Cardiac muscle cell (in vitro differentiated cells and primary cell): ENCODE data around the gene ZNF483. TPM values are rescaled to one million over a fixed set of nuclear protein-coding genes. Genes with fewer than 3 reads are reported as not detected.
"Not testable (repeated sequence)": the region's sequence is repeated elsewhere in the genome, so short reads cannot be mapped to it uniquely, and the experiment has no call there.

ENCODE experiments used
- DNase-seq, 2 donors: peaks; one replicate each; pipeline versions ENCODE4 v3.0.0 to v3.0.0-alpha.2; 2010 to 2017; ENCODE audit warnings: low read depth in 1 of 2, low spot score in 1 of 2
- H3K27ac ChIP-seq: fragments of 200-600 bp; sonication (generic); 2 replicates; pipeline ENCODE4 v1.5.1; 2016
- H3K27me3 ChIP-seq: fragments of 200-600 bp; sonication (generic); 2 replicates; pipeline ENCODE4 v1.6.0; 2016; ENCODE audit warnings: control low read depth
- H3K36me3 ChIP-seq: fragments of 200-600 bp; sonication (generic); 2 replicates; pipeline ENCODE4 v1.5.1; 2016; ENCODE audit warnings: control low read depth
- H3K4me1 ChIP-seq: fragments of 200-600 bp; sonication (generic); 2 replicates; pipeline ENCODE4 v1.8.1; 2017; ENCODE audit warnings: low read depth, mild to moderate bottlenecking, mixed run types
- H3K4me3 ChIP-seq: fragments of 200-600 bp; sonication (generic); 2 replicates; pipeline ENCODE4 v1.5.1; 2016; ENCODE audit warnings: mild to moderate bottlenecking
- H3K9me3 ChIP-seq: fragments of 200-600 bp; sonication (generic); 2 replicates; pipeline ENCODE4 v1.5.1; 2017; ENCODE audit warnings: low read depth, mild to moderate bottlenecking, control low read depth
- polyA plus RNA-seq: library from polyadenylated mRNA; unstranded; fragments of >200 nt; fragmentation: Nextera tagmentation; extraction: Ambion mirVana; gene quantifications from 2 replicates; pipeline ENCODE4 v1.2.1, GENCODE V29; 2016
- total RNA-seq: library from RNA; depleted of rRNA; stranded (reverse); fragments of >200 nt; gene quantifications from 2 replicates; pipeline ENCODE4 v1.2.3, GENCODE V29; 2016
- TF ChIP-seq, protein P1 (sequence below): IDR thresholded peaks from 2 replicates; pipeline ENCODE4 v1.5.1; 2012; ENCODE audit warnings: low read depth, mild to moderate bottlenecking, low read length

ZNF483 gene
- total and polyA plus RNA-seq, 2 experiments from 2014 or later, result 2.2 to 7.2 TPM

DNA sequence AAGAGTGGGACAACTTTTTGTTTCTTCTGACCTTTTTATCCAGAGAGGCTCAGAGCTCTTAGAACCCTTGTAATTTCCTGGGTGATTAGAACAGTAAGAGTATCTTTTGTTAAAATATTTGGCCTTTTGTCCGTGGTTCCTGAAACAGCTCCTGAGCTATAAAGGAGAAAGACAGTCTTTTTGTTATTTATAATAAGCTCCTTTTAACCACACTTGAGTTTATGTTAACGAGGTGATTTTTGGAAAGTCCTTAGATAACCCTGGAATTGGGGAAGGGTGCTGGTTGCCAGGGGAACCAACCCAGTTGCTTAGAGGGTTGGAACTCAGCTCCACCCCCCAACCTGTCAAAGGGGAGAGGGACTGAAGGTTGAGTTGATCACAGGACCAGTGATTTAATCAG, 4.8 kb downstream of the ZNF483 start:
- H3K27me3 ChIP-seq, result peaks cover 4% of the 10 kb centered on the region
- H3K27ac ChIP-seq, result no peak overlapping the region
- H3K4me1 ChIP-seq, result no peaks in the 10 kb centered on the region
- no peaks in the 10 kb centered on the region for H3K9me3 ChIP-seq
- H3K4me3 ChIP-seq, result no peak overlapping the region
- TF ChIP-seq, protein P1, sequence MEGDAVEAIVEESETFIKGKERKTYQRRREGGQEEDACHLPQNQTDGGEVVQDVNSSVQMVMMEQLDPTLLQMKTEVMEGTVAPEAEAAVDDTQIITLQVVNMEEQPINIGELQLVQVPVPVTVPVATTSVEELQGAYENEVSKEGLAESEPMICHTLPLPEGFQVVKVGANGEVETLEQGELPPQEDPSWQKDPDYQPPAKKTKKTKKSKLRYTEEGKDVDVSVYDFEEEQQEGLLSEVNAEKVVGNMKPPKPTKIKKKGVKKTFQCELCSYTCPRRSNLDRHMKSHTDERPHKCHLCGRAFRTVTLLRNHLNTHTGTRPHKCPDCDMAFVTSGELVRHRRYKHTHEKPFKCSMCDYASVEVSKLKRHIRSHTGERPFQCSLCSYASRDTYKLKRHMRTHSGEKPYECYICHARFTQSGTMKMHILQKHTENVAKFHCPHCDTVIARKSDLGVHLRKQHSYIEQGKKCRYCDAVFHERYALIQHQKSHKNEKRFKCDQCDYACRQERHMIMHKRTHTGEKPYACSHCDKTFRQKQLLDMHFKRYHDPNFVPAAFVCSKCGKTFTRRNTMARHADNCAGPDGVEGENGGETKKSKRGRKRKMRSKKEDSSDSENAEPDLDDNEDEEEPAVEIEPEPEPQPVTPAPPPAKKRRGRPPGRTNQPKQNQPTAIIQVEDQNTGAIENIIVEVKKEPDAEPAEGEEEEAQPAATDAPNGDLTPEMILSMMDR, result no peak
- no peak for DNase-seq
- peaks cover 3% of the 10 kb centered on the region for H3K36me3 ChIP-seq

DNA sequence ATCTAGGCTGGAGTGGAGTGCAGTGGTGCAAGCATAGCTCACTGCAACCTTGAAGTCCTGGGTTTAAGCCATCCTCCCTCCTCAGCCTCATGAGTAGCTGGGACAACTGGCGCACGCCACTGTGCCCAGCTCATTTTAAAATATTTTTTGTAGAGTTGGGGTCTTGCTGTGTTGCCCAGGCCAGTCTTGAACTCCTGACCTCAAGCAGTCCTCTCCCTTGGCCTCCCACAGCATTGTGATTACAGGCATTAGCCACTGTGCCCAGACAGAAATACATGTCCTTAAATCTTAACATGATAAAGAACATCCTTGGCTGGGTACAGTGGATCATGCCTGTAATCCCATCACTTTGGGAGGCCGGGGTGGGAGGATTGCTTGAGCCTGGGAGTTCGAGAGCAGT, 6.7 kb downstream of the ZNF483 start:
- Histone ChIP-seq H3K4me1 (no peaks in the 10 kb centered on the region), H3K9me3 (no peaks in the 10 kb centered on the region), H3K27me3 (no peaks in the 10 kb centered on the region), H3K4me3 (no peak overlapping the region), H3K36me3 (peaks cover 3% of the 10 kb centered on the region), H3K27ac (no peak overlapping the region)
- TF ChIP-seq, protein P1, result no peak
- DNase-seq, result no peak

DNA sequence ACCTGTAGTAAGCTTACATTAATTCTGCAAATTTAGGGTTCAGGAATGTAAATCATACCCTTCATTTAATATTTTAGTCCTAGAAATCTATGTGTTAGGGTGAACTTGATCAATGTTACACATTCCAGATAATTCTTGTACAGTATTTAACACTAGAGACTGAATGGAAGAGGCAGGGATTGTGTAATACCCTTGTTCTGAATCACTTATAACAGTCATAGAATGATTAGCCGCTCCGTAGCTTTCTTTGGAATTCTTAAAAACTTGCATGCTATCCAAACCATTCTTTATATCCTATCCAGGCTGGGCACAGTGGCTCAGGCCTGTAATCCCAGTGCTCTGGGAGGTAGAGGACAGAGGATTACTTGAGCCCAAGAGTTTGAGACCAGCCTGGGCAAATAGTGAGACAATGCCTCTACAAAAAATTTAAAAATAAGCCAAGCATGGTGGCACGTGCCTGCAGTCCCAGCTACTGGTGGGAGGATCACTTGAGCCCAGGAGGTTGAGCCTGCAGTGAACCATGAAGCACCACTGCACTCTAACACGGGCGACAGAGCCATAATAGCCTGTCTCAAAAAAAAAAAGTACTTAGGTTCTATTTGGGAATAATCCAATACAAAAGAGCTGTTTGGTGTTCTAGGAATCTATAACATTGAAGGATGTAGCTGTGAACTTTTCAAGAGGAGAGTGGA, 8.3 kb downstream of the ZNF483 start:
- H3K36me3 ChIP-seq, result peaks cover 3% of the 10 kb centered on the region
- TF ChIP-seq, protein P1, result no peak
- H3K27me3 ChIP-seq, result no peaks in the 10 kb centered on the region
- no peaks in the 10 kb centered on the region for H3K4me1 ChIP-seq
- no peak overlapping the region for H3K4me3 ChIP-seq
- H3K9me3 ChIP-seq, result no peaks in the 10 kb centered on the region
- DNase-seq, result peak in 1 of 2 donors; percentile 66
- H3K27ac ChIP-seq, result no peak overlapping the region

DNA sequence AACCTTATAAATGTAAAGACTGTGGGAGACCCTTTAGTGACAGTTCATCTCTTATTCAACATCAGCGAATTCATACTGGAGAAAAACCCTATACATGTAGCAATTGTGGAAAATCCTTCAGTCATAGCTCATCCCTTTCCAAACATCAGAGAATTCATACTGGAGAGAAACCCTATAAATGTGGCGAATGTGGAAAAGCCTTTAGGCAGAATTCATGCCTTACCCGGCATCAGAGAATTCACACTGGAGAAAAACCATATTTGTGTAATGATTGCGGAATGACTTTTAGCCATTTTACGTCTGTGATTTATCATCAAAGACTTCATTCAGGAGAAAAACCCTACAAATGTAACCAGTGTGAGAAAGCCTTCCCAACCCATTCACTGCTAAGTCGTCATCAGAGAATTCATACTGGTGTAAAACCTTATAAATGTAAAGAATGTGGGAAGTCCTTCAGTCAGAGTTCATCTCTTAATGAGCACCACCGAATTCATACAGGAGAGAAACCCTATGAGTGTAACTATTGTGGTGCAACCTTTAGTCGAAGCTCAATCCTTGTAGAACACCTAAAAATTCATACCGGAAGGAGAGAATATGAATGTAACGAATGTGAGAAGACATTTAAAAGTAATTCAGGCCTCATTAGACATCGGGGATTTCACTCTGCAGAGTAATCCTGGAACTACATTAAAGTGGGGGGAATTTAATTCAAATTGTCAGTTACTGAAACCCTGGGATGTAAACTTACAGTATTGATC, 17.7 kb downstream of the ZNF483 start:
- Histone ChIP-seq H3K9me3 (peaks cover 14% of the 10 kb centered on the region), H3K4me1 (no peaks in the 10 kb centered on the region), H3K27ac (no peak overlapping the region), H3K4me3 (no peak overlapping the region), H3K36me3 (peaks cover 9% of the 10 kb centered on the region), H3K27me3 (no peaks in the 10 kb centered on the region)
- DNase-seq, result no peak
- TF ChIP-seq, protein P1, result no peak

DNA sequence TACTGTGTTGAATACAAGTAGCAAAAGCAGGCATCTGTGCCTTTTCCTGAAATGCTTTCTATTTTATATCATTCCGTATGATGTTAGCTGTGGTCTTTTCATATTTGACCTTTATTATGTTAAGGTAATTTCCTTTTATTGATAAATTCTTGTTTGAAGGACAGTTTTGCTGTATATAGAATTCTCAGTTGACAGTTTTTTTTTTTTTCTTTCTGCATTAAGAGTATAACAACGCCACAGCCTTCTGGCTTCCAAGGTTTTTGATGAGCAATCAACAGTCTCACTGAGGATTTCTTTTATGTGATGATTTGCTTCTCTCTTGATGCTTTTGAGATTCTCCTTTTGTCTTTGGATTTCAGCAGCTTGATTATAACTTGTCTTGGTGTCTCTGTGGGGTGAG, 23.6 kb downstream of the ZNF483 start:
- H3K4me1 ChIP-seq, result no peaks in the 10 kb centered on the region
- peaks cover 8% of the 10 kb centered on the region for H3K9me3 ChIP-seq
- H3K27me3 ChIP-seq, result no peaks in the 10 kb centered on the region
- H3K27ac ChIP-seq, result no peak overlapping the region
- peaks cover 3% of the 10 kb centered on the region for H3K36me3 ChIP-seq
- no peak overlapping the region for H3K4me3 ChIP-seq
- TF ChIP-seq, protein P1, result no peak
- no peak for DNase-seq

DNA sequence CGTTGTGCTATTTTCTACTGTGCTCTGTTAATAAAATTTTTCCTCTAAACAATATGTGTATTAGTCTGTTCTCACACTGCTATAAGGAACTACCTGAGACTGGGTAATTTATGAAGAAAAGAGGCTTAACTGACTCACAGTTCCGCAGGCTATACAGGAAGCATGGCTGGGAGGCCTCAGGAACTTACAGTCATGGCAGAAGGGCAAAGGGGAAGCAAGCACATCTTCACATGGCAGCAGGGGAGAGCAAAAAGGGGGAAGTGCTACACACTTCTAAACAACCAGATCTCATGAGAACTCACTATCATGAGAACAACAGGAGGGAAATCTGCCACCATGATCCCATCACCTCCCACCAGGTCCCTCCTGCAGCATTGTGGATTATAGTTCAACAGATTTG, 30.4 kb downstream of the ZNF483 start:
- H3K9me3 ChIP-seq, H3K4me1 ChIP-seq, H3K36me3 ChIP-seq, H3K27ac ChIP-seq, H3K4me3 ChIP-seq, H3K27me3 ChIP-seq, DNase-seq: not testable (repeated sequence)
